GM12878 (cell line): ENCODE measurements around the gene RIC3. TPM values are rescaled to one million over a fixed set of nuclear protein-coding genes. Genes with fewer than 3 reads are reported as not detected.

Source experiments
- ATAC-seq: fragments of 200-7000 bp; cut with Tn5 transposase; 3 replicates; pipeline ENCODE4 v1.9.1; 2020; ENCODE audit warnings: mild to moderate bottlenecking, moderate library complexity
- BruUV-seq: library from RNA; stranded (reverse); fragments of 400-500 nt; replicated peaks from 2 replicates; lab custom pipeline; 2021; lab: Mats Ljungman, UMichigan
- CTCF ChIA-PET: fragments of 300-600 bp; sonication (Branson Sonifier 250); formaldehyde crosslinking; extraction: SDS; loops from one replicate; lab custom pipeline; 2021; ENCODE audit warnings: inconsistent platforms; lab: Yijun Ruan, JAX
- POLR2A ChIA-PET: fragments of 350-600 bp; formaldehyde crosslinking; extraction: SDS; loops from one replicate; lab custom pipeline; 2021; ENCODE audit warnings: inconsistent platforms; lab: Charles Lee
- RAD21 ChIA-PET: fragments of 300-600 bp; sonication (Branson Sonifier 250); formaldehyde crosslinking; loops from one replicate; lab custom pipeline; 2023; ENCODE audit warnings: antibody characterized with exemption; ENCODE audit not compliant: unreplicated experiment; lab: Charles Lee
- SMC1A ChIA-PET: fragments of 300-600 bp; sonication (Branson Sonifier 250); formaldehyde crosslinking; loops from one replicate; lab custom pipeline; 2023; ENCODE audit not compliant: unreplicated experiment, uncharacterized antibody; lab: Charles Lee
- DNase-seq: peaks from one replicate; pipeline ENCODE4 v3.0.0-alpha.2; 2011; ENCODE audit warnings: low read depth, low spot score
- FAIRE-seq: peaks from 3 replicates; lab custom pipeline; 2011; peaks lifted over from hg19 to GRCh38; lab: Jason Lieb, UNC
- H2AFZ ChIP-seq: 2 replicates; pipeline ENCODE4 v1.6.0; 2011; ENCODE audit warnings: low read depth, low read length, control low read depth; ENCODE audit not compliant: control insufficient read depth
- H3K27ac ChIP-seq: 2 replicates; pipeline ENCODE4 v1.5.1; 2011; ENCODE audit warnings: control low read depth; ENCODE audit not compliant: control insufficient read depth, insufficient read depth
- H3K27me3 ChIP-seq, 2 experiments: replicated peaks in 1 of 2; 2 replicates each; pipeline versions ENCODE4 v1.6.0 to v1.6.1; 2011; ENCODE audit warnings: low read length in 1 of 2; ENCODE audit not compliant: control insufficient read depth in 2 of 2, insufficient read depth in 2 of 2
- H3K36me3 ChIP-seq, 2 experiments: 2 replicates each; pipeline ENCODE4 v1.5.1; 2011; ENCODE audit warnings: low read length in 1 of 2; ENCODE audit not compliant: control insufficient read depth in 2 of 2, insufficient read depth in 2 of 2
- H3K4me1 ChIP-seq: 2 replicates; pipeline ENCODE4 v1.6.1; 2011; ENCODE audit warnings: mild to moderate bottlenecking, low read length, moderate library complexity, mixed read lengths; ENCODE audit not compliant: control insufficient read depth, insufficient read depth
- H3K4me2 ChIP-seq: 2 replicates; pipeline ENCODE4 v1.6.0; 2011; ENCODE audit warnings: control low read depth; ENCODE audit not compliant: control insufficient read depth, insufficient read depth
- H3K4me3 ChIP-seq: fragments of 200-600 bp; sonication (generic); 2 replicates; pipeline ENCODE4 v1.5.1; 2016
- H3K79me2 ChIP-seq: 2 replicates; pipeline ENCODE4 v1.6.0; 2011; ENCODE audit warnings: low read length; ENCODE audit not compliant: control insufficient read depth, insufficient read depth
- H3K9ac ChIP-seq: 2 replicates; pipeline ENCODE4 v1.8.0; 2011; ENCODE audit warnings: low read length, control low read depth, mixed read lengths; ENCODE audit not compliant: control insufficient read depth, insufficient read depth
- H3K9me3 ChIP-seq: replicated peaks from 3 replicates; pipeline ENCODE4 v1.5.1; 2011; ENCODE audit warnings: mild to moderate bottlenecking, low read length; ENCODE audit not compliant: control insufficient read depth, insufficient read depth
- H4K20me1 ChIP-seq: 2 replicates; pipeline ENCODE4 v1.6.0; 2011; ENCODE audit not compliant: control insufficient read depth, insufficient read depth
- CBX3 ChIP-seq: fragments of 200-600 bp; sonication (generic); IDR thresholded peaks from 2 replicates; pipeline ENCODE4 v1.6.1; 2016; ENCODE audit warnings: low read depth, borderline replicate concordance
- CHD2 ChIP-seq: IDR thresholded peaks from 2 replicates; pipeline ENCODE4 v1.6.1; 2011; ENCODE audit warnings: low read depth, low read length, improper control_type of control experiment, borderline replicate concordance
- EED ChIP-seq: sonication (generic); IDR thresholded peaks from 2 replicates; pipeline ENCODE4 v1.6.1; 2016; ENCODE audit warnings: antibody characterized with exemption, low read depth
- FOXK2 ChIP-seq: fragments of 450-650 bp; IDR thresholded peaks from 2 replicates; pipeline ENCODE4 v1.6.1; 2017; ENCODE audit warnings: mild to moderate bottlenecking, moderate library complexity
- SIN3A ChIP-seq: IDR thresholded peaks from 2 replicates; pipeline ENCODE4 v1.6.1; 2012; ENCODE audit warnings: low read depth, low read length, improper control_type of control experiment
- SP1 ChIP-seq: IDR thresholded peaks from one replicate; pipeline ENCODE4 v1.6.1; 2011; ENCODE audit warnings: low read depth, low read length
- SPI1 ChIP-seq: IDR thresholded peaks from 2 replicates; pipeline ENCODE4 v1.6.1; 2011; ENCODE audit warnings: low read depth, mild to moderate bottlenecking, low read length, moderate library complexity, borderline replicate concordance; ENCODE audit not compliant: insufficient read depth
- SUPT20H ChIP-seq: IDR thresholded peaks from 2 replicates; pipeline ENCODE4 v1.6.1; 2011; ENCODE audit warnings: low read depth, mild to moderate bottlenecking, low read length, moderate library complexity, borderline replicate concordance; ENCODE audit not compliant: control insufficient read depth
- WRNIP1 ChIP-seq: IDR thresholded peaks from 2 replicates; pipeline ENCODE4 v1.6.1; 2011; ENCODE audit warnings: low read depth, low read length, improper control_type of control experiment, borderline replicate concordance
- WGBS: methylation state at CpG from one replicate; pipeline ENCODE4 v1.1.6; 2016; ENCODE audit warnings: low lambda C conversion rate; ENCODE audit not compliant: insufficient replicate concordance, insufficient coverage; ENCODE audit errors: missing lambda C conversion rate; 5-methylcytosine and 5-hydroxymethylcytosine counted together
- in situ Hi-C: fragments of 300-500 bp; cut with MboI; formaldehyde crosslinking; loops from 9 replicates; pipeline ENCODE4 v1.14.3; 2018; ENCODE audit warnings: mixed read lengths
- intact Hi-C: fragments of 100-400 bp; cut with micrococcal nuclease; formaldehyde crosslinking; loops from one replicate; pipeline ENCODE4 v1.14.2; 2022; ENCODE audit not compliant: unreplicated experiment
- polyA plus RNA-seq, 11 experiments: library from polyadenylated mRNA; depleted of rRNA in 4 of 11; unstranded in 6 of 11; stranded (reverse) in 5 of 11; fragments of >200 nt; fragmentation: Nextera tagmentation in 4 of 11; fragmentation: Illumina TruSeq in 1 of 11; extraction: Ambion mirVana in 4 of 11; extraction: Trizol in 1 of 11; gene quantifications; 1 replicate in 1 of 11; 2 replicates in 10 of 11; pipeline versions ENCODE4 v1.2.1 to v1.2.3, GENCODE V29; 2011 to 2016; ENCODE audit warnings: inconsistent platforms in 2 of 11, missing spikeins in 2 of 11, low read depth in 1 of 11
- total RNA-seq, 4 experiments: library from RNA; depleted of rRNA in 3 of 4; stranded (reverse); fragments of >200 nt in 3 of 4; fragmentation: Illumina TruSeq in 1 of 4; extraction: Trizol in 1 of 4; gene quantifications; 2 replicates each; pipeline versions ENCODE4 v1.2.1 to v1.2.3, GENCODE V29; 2013 to 2021
- TF ChIP-seq, protein P1 (sequence below): IDR thresholded peaks from 2 replicates; pipeline ENCODE4 v1.6.1; 2012; ENCODE audit warnings: low read depth, low read length, improper control_type of control experiment
- TF ChIP-seq, protein P2 (sequence below): fragments of 450-650 bp; IDR thresholded peaks from 2 replicates; pipeline ENCODE4 v1.6.1; 2018; ENCODE audit warnings: mild to moderate bottlenecking, low read depth, moderate library complexity; ENCODE audit not compliant: partially characterized antibody
- TF ChIP-seq, protein P3 (sequence below): fragments of 450-650 bp; IDR thresholded peaks from 2 replicates; pipeline ENCODE4 v1.6.1; 2016; ENCODE audit warnings: mild to moderate bottlenecking, moderate library complexity, borderline replicate concordance

Gene RIC3
- total and polyA plus RNA-seq, 10 of the 15 experiments (the other 5 are each of a cell fraction or from before 2014, with no cell fraction given) = 0.90 to 8.9 (median 2.2) TPM

DNA sequence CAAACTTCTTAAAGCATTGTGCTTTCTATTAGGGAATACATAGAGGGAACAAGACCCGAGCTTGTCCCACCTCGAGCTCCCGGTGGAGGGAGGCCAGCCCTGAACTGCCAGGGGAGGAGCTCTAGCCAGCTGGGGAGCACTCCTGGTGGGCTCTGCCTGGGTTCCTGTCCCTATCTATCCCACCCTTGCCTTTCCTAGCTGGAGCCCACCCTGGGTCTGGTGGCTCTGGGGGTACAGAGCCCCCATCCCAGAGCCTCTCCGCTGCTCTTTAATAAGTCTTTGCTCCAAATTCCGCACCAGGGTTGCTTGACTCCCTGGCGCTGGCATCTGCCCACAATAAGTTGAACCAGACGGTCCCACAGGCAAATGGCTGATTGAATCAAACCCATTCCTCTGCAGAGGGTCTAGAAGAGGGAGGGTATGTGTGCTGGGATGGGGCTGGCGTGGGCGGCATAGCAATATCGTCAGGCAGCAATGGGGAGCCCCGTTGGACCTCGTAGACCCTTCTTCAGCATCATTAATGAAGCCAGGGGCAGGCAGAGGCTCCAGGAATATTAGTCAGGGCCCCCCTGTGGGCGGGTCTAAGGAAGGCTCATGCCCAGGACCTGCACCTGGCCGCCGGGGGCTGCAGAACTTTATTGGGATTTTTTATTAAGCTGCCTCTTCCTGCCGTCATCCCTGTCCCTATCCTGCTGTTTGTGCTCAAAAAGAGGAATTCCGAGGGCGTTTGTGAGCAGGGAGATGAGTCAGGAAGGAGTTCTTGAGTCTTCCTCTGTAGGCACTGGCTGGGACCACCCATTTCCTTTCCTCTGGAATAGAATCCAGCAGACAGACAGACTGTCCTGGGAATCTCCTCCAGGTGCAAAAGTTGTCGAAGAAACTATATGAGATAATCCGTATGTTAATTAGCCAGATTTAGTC is 38.5 kb upstream of the RIC3 start:
- CTCF ChIA-PET = interaction anchor here (0.6 to 8.7 kb wide), 7 partner anchors 12 to 387 kb away, joined by 3 to 132 read pairs (median 3); partner anchors contain the start of gene STK33
- WGBS = 21% methylated on average over 20 of the region's 20 CpGs
- H3K4me3 ChIP-seq = no peak overlapping the region

More for the DNA sequence above, 38.5 kb upstream of the RIC3 start:
- H3K79me2 ChIP-seq = no peaks in the 10 kb centered on the region
- FAIRE-seq (no peak), DNase-seq (no peak), ATAC-seq (no peak)
- BruUV-seq = no TSS peak
- no peaks in the 10 kb centered on the region for H3K36me3 ChIP-seq
- H3K9me3 ChIP-seq = no peaks in the 10 kb centered on the region
- ChIA-PET POLR2A (interaction anchor here (1.6 kb wide), 1 partner anchor 12 kb away, joined by 5 read pairs; no protein-coding TSS in a partner anchor), RAD21 (interaction anchor here (0.6 to 3.0 kb wide), 5 partner anchors 8 to 360 kb away, joined by 3 to 33 read pairs (median 6); no protein-coding TSS in a partner anchor), SMC1A (interaction anchor here (0.7 to 3.6 kb wide), 3 partner anchors 11 to 38 kb away, joined by 3 to 28 read pairs (median 13); no protein-coding TSS in a partner anchor)
- TF ChIP-seq SUPT20H (no peak), FOXK2 (no peak), SPI1 (no peak), CBX3 (no peak), EED (no peak), SIN3A (no peak), CHD2 (no peak), SP1 (no peak), WRNIP1 (no peak)
- TF ChIP-seq, protein P1, sequence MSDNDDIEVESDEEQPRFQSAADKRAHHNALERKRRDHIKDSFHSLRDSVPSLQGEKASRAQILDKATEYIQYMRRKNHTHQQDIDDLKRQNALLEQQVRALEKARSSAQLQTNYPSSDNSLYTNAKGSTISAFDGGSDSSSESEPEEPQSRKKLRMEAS = no peak
- TF ChIP-seq, protein P2, sequence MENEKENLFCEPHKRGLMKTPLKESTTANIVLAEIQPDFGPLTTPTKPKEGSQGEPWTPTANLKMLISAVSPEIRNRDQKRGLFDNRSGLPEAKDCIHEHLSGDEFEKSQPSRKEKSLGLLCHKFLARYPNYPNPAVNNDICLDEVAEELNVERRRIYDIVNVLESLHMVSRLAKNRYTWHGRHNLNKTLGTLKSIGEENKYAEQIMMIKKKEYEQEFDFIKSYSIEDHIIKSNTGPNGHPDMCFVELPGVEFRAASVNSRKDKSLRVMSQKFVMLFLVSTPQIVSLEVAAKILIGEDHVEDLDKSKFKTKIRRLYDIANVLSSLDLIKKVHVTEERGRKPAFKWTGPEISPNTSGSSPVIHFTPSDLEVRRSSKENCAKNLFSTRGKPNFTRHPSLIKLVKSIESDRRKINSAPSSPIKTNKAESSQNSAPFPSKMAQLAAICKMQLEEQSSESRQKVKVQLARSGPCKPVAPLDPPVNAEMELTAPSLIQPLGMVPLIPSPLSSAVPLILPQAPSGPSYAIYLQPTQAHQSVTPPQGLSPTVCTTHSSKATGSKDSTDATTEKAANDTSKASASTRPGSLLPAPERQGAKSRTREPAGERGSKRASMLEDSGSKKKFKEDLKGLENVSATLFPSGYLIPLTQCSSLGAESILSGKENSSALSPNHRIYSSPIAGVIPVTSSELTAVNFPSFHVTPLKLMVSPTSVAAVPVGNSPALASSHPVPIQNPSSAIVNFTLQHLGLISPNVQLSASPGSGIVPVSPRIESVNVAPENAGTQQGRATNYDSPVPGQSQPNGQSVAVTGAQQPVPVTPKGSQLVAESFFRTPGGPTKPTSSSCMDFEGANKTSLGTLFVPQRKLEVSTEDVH = no peak
- TF ChIP-seq, protein P3, sequence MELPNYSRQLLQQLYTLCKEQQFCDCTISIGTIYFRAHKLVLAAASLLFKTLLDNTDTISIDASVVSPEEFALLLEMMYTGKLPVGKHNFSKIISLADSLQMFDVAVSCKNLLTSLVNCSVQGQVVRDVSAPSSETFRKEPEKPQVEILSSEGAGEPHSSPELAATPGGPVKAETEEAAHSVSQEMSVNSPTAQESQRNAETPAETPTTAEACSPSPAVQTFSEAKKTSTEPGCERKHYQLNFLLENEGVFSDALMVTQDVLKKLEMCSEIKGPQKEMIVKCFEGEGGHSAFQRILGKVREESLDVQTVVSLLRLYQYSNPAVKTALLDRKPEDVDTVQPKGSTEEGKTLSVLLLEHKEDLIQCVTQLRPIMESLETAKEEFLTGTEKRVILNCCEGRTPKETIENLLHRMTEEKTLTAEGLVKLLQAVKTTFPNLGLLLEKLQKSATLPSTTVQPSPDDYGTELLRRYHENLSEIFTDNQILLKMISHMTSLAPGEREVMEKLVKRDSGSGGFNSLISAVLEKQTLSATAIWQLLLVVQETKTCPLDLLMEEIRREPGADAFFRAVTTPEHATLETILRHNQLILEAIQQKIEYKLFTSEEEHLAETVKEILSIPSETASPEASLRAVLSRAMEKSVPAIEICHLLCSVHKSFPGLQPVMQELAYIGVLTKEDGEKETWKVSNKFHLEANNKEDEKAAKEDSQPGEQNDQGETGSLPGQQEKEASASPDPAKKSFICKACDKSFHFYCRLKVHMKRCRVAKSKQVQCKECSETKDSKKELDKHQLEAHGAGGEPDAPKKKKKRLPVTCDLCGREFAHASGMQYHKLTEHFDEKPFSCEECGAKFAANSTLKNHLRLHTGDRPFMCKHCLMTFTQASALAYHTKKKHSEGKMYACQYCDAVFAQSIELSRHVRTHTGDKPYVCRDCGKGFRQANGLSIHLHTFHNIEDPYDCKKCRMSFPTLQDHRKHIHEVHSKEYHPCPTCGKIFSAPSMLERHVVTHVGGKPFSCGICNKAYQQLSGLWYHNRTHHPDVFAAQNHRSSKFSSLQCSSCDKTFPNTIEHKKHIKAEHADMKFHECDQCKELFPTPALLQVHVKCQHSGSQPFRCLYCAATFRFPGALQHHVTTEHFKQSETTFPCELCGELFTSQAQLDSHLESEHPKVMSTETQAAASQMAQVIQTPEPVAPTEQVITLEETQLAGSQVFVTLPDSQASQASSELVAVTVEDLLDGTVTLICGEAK = no peak
- H3K27ac ChIP-seq = no peak overlapping the region
- no peak overlapping the region for H2AFZ ChIP-seq
- H3K4me1 ChIP-seq = no peaks in the 10 kb centered on the region
- H3K9ac ChIP-seq = no peak overlapping the region
- intact Hi-C loops (loop anchor here (10.0 kb wide), 1 partner anchor 173 kb away; no protein-coding TSS in a partner anchor), in situ Hi-C loops (no loop called here)
- peaks cover 3% of the 10 kb centered on the region in 2 experiments; a peak in 3 of 4 replicates for H3K27me3 ChIP-seq
- no peak overlapping the region for H3K4me2 ChIP-seq
- no peaks in the 10 kb centered on the region for H4K20me1 ChIP-seq
